Neural progenitor cell (in vitro differentiated cells): ENCODE data around the gene CARMIL1.
"Not testable (repeated sequence)": the region's sequence is repeated elsewhere in the genome, so short reads cannot be mapped to it uniquely, and the experiment has no call there.

Source experiments
- CTCF ChIP-seq: fragments of 200-600 bp; sonication (generic); IDR thresholded peaks from 2 replicates; pipeline ENCODE4 v1.5.1; 2017; ENCODE audit warnings: antibody characterized with exemption, mild to moderate bottlenecking
- EZH2phosphoT487 ChIP-seq: fragments of 200-600 bp; sonication (generic); IDR thresholded peaks from 2 replicates; pipeline ENCODE4 v1.6.1; 2017; ENCODE audit warnings: antibody characterized with exemption

GRCh38 chr6:25586119-25586518, 306.9 kb downstream of the CARMIL1 start:
- TF ChIP-seq EZH2phosphoT487, CTCF: not testable (repeated sequence)
